NCI-H128 (cell line): ENCODE measurements around the gene RPS6KA6.
"Not testable (repeated sequence)": the region's sequence is repeated elsewhere in the genome, so short reads cannot be mapped to it uniquely, and the experiment has no call there.

Experiments
- DNase-seq: peaks from one replicate; lab custom pipeline; 2025; ENCODE audit not compliant: unreplicated experiment; lab: John Stamatoyannopoulos, UW

Gene RPS6KA6

GRCh38 chrX:84165711-84166110 is 22.3 kb downstream of the RPS6KA6 start:
- no peak for DNase-seq

GRCh38 chrX:84162401-84162800 is 25.6 kb downstream of the RPS6KA6 start:
- no peak for DNase-seq

- no peak for DNase-seq
Measured at GRCh38 chrX:84161641-84162040, 26.4 kb downstream of the RPS6KA6 start.

- DNase-seq = no peak
Measured at GRCh38 chrX:84160736-84161135, 27.3 kb downstream of the RPS6KA6 start.

- no peak for DNase-seq
Measured at GRCh38 chrX:84156821-84157220, 31.2 kb downstream of the RPS6KA6 start.

- no peak for DNase-seq
Measured at GRCh38 chrX:84155938-84156337, 32.1 kb downstream of the RPS6KA6 start.

GRCh38 chrX:84153538-84153937 is 34.5 kb downstream of the RPS6KA6 start:
- DNase-seq = no peak

- no peak for DNase-seq
Measured at GRCh38 chrX:84144991-84145390, 43.0 kb downstream of the RPS6KA6 start.

- no peak for DNase-seq
Measured at GRCh38 chrX:84144281-84144680, 43.7 kb downstream of the RPS6KA6 start.

- no peak for DNase-seq
Measured at GRCh38 chrX:84133023-84133422, 55.0 kb downstream of the RPS6KA6 start.

- DNase-seq = no peak
Measured at GRCh38 chrX:84123585-84123984, 64.4 kb downstream of the RPS6KA6 start.

GRCh38 chrX:84118769-84119168 is 69.2 kb downstream of the RPS6KA6 start:
- no peak for DNase-seq

GRCh38 chrX:84118315-84118714 is 69.7 kb downstream of the RPS6KA6 start:
- no peak for DNase-seq

- no peak for DNase-seq
Measured at GRCh38 chrX:84108584-84108983, 79.4 kb downstream of the RPS6KA6 start.

GRCh38 chrX:84099120-84099519 is 88.9 kb downstream of the RPS6KA6 start:
- no peak for DNase-seq

- DNase-seq = not testable (repeated sequence)
Measured at GRCh38 chrX:84079479-84080197, 108.4 kb downstream of the RPS6KA6 start.

- DNase-seq = no peak
Measured at GRCh38 chrX:84078991-84079390, 109.0 kb downstream of the RPS6KA6 start.

GRCh38 chrX:84064814-84065213 is 123.2 kb downstream of the RPS6KA6 start:
- no peak for DNase-seq

GRCh38 chrX:84064164-84064563 is 123.8 kb downstream of the RPS6KA6 start:
- no peak for DNase-seq

- DNase-seq = no peak
Measured at GRCh38 chrX:84047339-84047738, 140.7 kb downstream of the RPS6KA6 start.

- DNase-seq = no peak
Measured at GRCh38 chrX:84046403-84046984, 141.5 kb downstream of the RPS6KA6 start.

- DNase-seq = no peak
Measured at GRCh38 chrX:84044051-84044450, 143.9 kb downstream of the RPS6KA6 start.
